HCEC 1CT (cell line): ENCODE results near the gene RAB15.
A peak's percentile ranks its signal among the peaks of the same experiment; 100 is the strongest.

Source experiments
- DNase-seq: peaks from one replicate; pipeline ENCODE4 v3.0.0-alpha.2; 2017

The RAB15 gene

GRCh38 chr14:64971943-64972791, at the start of gene RAB15:
Gene RAB15 (minus strand): TSS chr14:64972336. CDS start chr14:64972076, 260 bp downstream.
- DNase-seq, result peak; percentile 16

GRCh38 chr14:65019944-65020566, 47.9 kb upstream of the RAB15 start:
- peak; percentile 79 for DNase-seq

GRCh38 chr14:65016471-65016870, 44.3 kb upstream of the RAB15 start:
- no peak for DNase-seq

GRCh38 chr14:65015391-65015790, 43.3 kb upstream of the RAB15 start:
- DNase-seq, result no peak

- no peak for DNase-seq
These were observed 40.2 kb upstream of the RAB15 start for GRCh38 chr14:65012353-65012752.

GRCh38 chr14:65011538-65011937, 39.4 kb upstream of the RAB15 start:
- DNase-seq, result no peak

- no peak for DNase-seq
These were observed 38.2 kb upstream of the RAB15 start for GRCh38 chr14:65010211-65010931.

GRCh38 chr14:65007202-65007601, 35.1 kb upstream of the RAB15 start:
- DNase-seq, result no peak

- peak; percentile 4 for DNase-seq
These were observed 34.2 kb upstream of the RAB15 start for GRCh38 chr14:65006261-65006721.

- no peak for DNase-seq
These were observed 31.3 kb upstream of the RAB15 start for GRCh38 chr14:65003394-65003793.

GRCh38 chr14:65002586-65003210, 30.6 kb upstream of the RAB15 start:
- peak; percentile 53 for DNase-seq

GRCh38 chr14:65001723-65002122, 29.6 kb upstream of the RAB15 start:
- no peak for DNase-seq

- no peak for DNase-seq
These were observed 28.9 kb upstream of the RAB15 start for GRCh38 chr14:65000898-65001591.

GRCh38 chr14:64998455-64998931, 26.4 kb upstream of the RAB15 start:
- peak; percentile 34 for DNase-seq

GRCh38 chr14:64997108-64997794, 25.1 kb upstream of the RAB15 start:
- DNase-seq, result no peak

GRCh38 chr14:64995291-64995690, 23.2 kb upstream of the RAB15 start:
- no peak for DNase-seq

- DNase-seq, result no peak
These were observed 22.4 kb upstream of the RAB15 start for GRCh38 chr14:64994540-64994939.

GRCh38 chr14:64993266-64993930, 21.3 kb upstream of the RAB15 start:
- DNase-seq, result no peak

GRCh38 chr14:64992328-64992885, 20.3 kb upstream of the RAB15 start:
- no peak for DNase-seq

- no peak for DNase-seq
These were observed 18.8 kb upstream of the RAB15 start for GRCh38 chr14:64990939-64991338.

GRCh38 chr14:64990296-64990695, 18.2 kb upstream of the RAB15 start:
- DNase-seq, result no peak
